DMS153 treated with DMSO at 0.1 percent for 48 hours (cell line): Measurements from ENCODE around the gene CPN1.

Experiments used
- DNase-seq: peaks from one replicate; lab custom pipeline; 2025; ENCODE audit not compliant: unreplicated experiment; lab: John Stamatoyannopoulos, UW

Gene CPN1

GRCh38 chr10:99998889-99999288 lies 82.8 kb downstream of the CPN1 start:
- DNase-seq, result no peak

GRCh38 chr10:99996671-99997648 lies 84.7 kb downstream of the CPN1 start:
- DNase-seq, result no peak

- DNase-seq, result no peak
These were observed 86.0 kb downstream of the CPN1 start for GRCh38 chr10:99995713-99996112.

- DNase-seq, result no peak
These were observed 86.4 kb downstream of the CPN1 start for GRCh38 chr10:99995269-99995668.

- DNase-seq, result no peak
These were observed 86.9 kb downstream of the CPN1 start for GRCh38 chr10:99994801-99995200.

GRCh38 chr10:99993701-99994689 lies 87.7 kb downstream of the CPN1 start:
- no peak for DNase-seq
